NOMO-1 treated with DMSO at 0.1 percent for 48 hours (cell line): ENCODE data around the gene ERFL.

ENCODE experiments used
- DNase-seq: peaks from one replicate; lab custom pipeline; 2025; ENCODE audit not compliant: unreplicated experiment; lab: John Stamatoyannopoulos, UW

The ERFL gene

GRCh38 chr19:41928221-41928683 lies at the start of gene ERFL:
TSS of gene ERFL (minus strand) at chr19:41928449. CDS start at chr19:41912919, 15,530 bp downstream.
- DNase-seq, result peak; percentile 14

GRCh38 chr19:41977916-41978315 lies 49.7 kb upstream of the ERFL start:
- no peak for DNase-seq

- DNase-seq, result no peak
Observed at GRCh38 chr19:41974652-41975051, 46.4 kb upstream of the ERFL start.

- no peak for DNase-seq
Observed at GRCh38 chr19:41971363-41971762, 43.1 kb upstream of the ERFL start.

- DNase-seq, result no peak
Observed at GRCh38 chr19:41969772-41970458, 41.7 kb upstream of the ERFL start.

GRCh38 chr19:41968751-41969595 lies 40.7 kb upstream of the ERFL start:
- no peak for DNase-seq

- no peak for DNase-seq
Observed at GRCh38 chr19:41967054-41967783, 39.0 kb upstream of the ERFL start.

GRCh38 chr19:41965106-41965505 lies 36.9 kb upstream of the ERFL start:
- no peak for DNase-seq

GRCh38 chr19:41960973-41961372 lies 32.7 kb upstream of the ERFL start:
- DNase-seq, result peak; percentile 43

- DNase-seq, result peak; percentile 82
Observed at GRCh38 chr19:41959056-41960053, 31.1 kb upstream of the ERFL start, which contains the start of gene RABAC1. TSS of gene RABAC1 (minus strand) at chr19:41959321. CDS start at chr19:41959292, 29 bp downstream.

GRCh38 chr19:41958367-41959055 lies 30.3 kb upstream of the ERFL start:
- peak; percentile 33 for DNase-seq

- peak; percentile 66 for DNase-seq
Observed at GRCh38 chr19:41957838-41958366, 29.7 kb upstream of the ERFL start.

GRCh38 chr19:41957161-41957837 lies 29.1 kb upstream of the ERFL start:
- no peak for DNase-seq

GRCh38 chr19:41956621-41957020 lies 28.4 kb upstream of the ERFL start:
- no peak for DNase-seq

- no peak for DNase-seq
Observed at GRCh38 chr19:41955521-41955920, 27.3 kb upstream of the ERFL start.

- DNase-seq, result peak; percentile 37
Observed at GRCh38 chr19:41951686-41952172, 23.5 kb upstream of the ERFL start.

- no peak for DNase-seq
Observed at GRCh38 chr19:41947091-41947490, 18.8 kb upstream of the ERFL start.

GRCh38 chr19:41945135-41945766 lies 17.0 kb upstream of the ERFL start:
- no peak for DNase-seq
